CD4-positive, alpha-beta T cell treated with Interleukin-6 for 4 hours (primary cell): ENCODE data around the gene EFCAB9.

Experiments used
- DNase-seq: peaks from one replicate; pipeline ENCODE4 v3.0.0-alpha.2; 2020; ENCODE audit warnings: mixed read lengths

Gene EFCAB9

DNA sequence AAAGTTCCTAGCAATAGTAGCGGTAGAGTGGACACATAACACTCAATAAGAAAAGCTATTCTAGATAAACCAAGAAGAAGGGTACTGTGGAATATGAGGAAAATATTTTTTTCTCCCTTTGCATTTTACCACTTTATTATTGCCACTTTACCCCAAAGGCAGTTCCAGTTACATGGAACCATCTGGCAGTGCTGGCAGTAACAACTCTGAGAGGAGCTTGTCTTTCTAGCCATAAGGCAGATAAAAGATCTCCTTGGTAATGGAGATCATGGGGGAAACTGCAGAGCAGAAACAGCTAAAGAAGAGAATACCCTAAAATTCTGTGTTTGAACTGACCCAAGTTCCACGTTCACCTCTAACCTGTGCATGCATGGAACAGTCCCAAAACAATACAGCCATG lies 51.1 kb downstream of the EFCAB9 start:
- DNase-seq, result no peak

DNA sequence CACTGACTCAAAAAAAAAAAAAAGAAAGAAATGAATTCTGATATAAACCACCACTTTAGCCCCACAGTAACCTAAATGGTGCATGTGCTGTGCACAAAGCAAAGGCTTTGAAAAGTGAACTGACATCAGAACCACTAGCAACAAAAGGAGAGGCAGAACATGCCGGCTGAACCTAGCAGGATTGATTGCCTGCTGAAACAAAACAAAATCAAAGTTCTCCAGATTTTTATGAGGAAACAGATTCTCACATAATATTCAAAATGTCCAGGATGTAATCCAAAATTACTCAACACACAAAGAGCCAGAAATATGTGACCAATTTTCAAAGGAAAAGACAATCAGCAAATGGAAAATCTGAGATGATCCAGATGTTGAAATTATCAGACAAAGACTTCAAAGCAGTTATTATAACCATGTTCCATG lies 51.7 kb downstream of the EFCAB9 start:
- DNase-seq, result no peak

DNA sequence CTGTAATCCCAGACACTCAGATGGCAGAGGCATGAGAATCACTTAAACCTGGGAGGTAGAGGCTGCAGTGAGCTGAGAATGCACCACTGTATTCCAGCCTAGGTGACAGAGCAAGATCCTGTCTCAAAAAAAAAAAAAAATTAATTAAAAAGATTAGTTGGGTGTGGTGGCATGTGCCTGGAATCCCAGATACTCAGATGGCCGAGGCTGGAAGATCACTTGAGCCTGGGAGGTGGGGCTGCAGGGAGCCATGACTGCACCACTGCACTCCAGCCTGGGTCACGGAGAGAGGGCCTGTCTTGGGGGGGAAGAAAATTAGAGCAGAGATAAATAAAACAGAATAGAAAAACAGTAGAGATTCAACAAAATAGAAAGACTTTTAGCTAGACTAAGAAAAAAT lies 54.7 kb downstream of the EFCAB9 start:
- no peak for DNase-seq

DNA sequence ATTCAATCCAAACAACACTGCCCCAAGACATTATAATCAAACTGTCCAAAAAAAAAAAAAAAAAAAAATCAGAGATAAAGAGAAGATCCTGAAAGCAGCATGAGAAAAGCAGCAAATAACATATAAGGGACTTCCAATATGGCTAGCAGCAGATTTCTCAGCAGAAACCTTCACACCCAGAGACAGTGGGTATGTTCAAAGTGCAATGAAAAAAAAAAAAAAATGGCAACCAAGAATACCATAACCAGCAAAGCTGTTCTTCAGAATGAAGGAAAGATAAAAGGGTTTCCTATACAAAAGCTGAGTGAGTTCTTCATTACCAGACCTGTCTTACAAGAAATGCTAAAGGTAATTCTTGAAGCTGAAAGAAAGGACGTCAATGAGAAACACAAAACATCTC lies 57.4 kb downstream of the EFCAB9 start:
- DNase-seq, result no peak

DNA sequence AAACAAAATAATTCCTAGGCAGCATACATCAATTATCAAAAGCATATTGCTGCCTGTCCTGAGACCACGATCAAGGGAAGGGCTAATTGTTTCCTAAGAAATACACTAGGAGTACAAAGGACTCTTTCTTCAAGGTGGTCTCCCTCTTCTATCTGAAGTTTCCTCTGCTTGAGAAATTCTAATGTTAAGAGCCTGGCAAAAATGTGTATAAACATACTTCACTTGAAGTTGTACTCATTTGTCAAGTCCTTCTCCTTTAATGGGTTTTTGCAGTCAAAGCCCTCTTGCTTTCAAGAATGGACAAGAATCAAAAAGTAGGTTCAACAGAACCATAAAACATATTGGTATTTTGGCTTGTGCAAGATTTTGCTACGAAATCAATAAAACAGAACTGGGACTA lies 58.5 kb downstream of the EFCAB9 start:
- no peak for DNase-seq
